Measurements from ENCODE around the gene SCGB1D1. TPM values are rescaled to one million over a fixed set of nuclear protein-coding genes. Genes with fewer than 3 reads are reported as not detected.
"Not testable (repeated sequence)": the region's sequence is repeated elsewhere in the genome, so short reads cannot be mapped to it uniquely, and the experiment has no call there.

SCGB1D1 gene
- total RNA-seq, 4 donors from 2014 or later, result not detected

- Histone ChIP-seq H3K4me3 (no peak overlapping the region), H3K4me1 (no peaks in the 10 kb centered on the region), H3K27me3 (peaks cover 0 to 6% (median 0%) of the 10 kb centered on the region in 4 donors), H3K36me3 (no peaks in the 10 kb centered on the region), H3K9me3 (no peaks in the 10 kb centered on the region), H3K27ac (replicated peaks in 1 of 4) (no peak overlapping the region)
- WGBS, result 72% methylated on average over 6 of the region's 6 CpGs
- TF ChIP-seq CTCF (IDR thresholded peaks at IDR 0.05) (no peak), POLR2AphosphoS5 (IDR thresholded peaks at IDR 0.05) (no peak), POLR2A (IDR thresholded peaks at IDR 0.05; ENCODE audit: low read depth) (no peak), EP300 (IDR thresholded peaks at IDR 0.05) (no peak)
- intact Hi-C loops (cut with DNase I), result no loop called here
- DNase-seq (ENCODE audit: extremely low spot score), result no peak
Observed at GRCh38 chr11:62202910-62203309, 12.9 kb downstream of the SCGB1D1 start.

GRCh38 chr11:62204430-62204829 lies 14.4 kb downstream of the SCGB1D1 start:
- H3K27ac ChIP-seq (replicated peaks in 1 of 4), result no peak overlapping the region
- H3K4me1 ChIP-seq, result no peaks in the 10 kb centered on the region
- H3K27me3 ChIP-seq, result no peaks in the 10 kb centered on the region
- H3K9me3 ChIP-seq, result no peaks in the 10 kb centered on the region
- no peak overlapping the region for H3K4me3 ChIP-seq
- WGBS, result 81% methylated on average over 5 of the region's 5 CpGs
- H3K36me3 ChIP-seq, result no peaks in the 10 kb centered on the region
- TF ChIP-seq POLR2AphosphoS5 (IDR thresholded peaks at IDR 0.05), result no peak
- no peak for TF ChIP-seq CTCF (IDR thresholded peaks at IDR 0.05)
- no peak for TF ChIP-seq POLR2A (IDR thresholded peaks at IDR 0.05; ENCODE audit: low read depth)
- no peak for TF ChIP-seq EP300 (IDR thresholded peaks at IDR 0.05)
- no peak for DNase-seq (ENCODE audit: extremely low spot score)
- intact Hi-C loops (cut with DNase I), result no loop called here

GRCh38 chr11:62205441-62205840 lies 15.4 kb downstream of the SCGB1D1 start:
- Histone ChIP-seq H3K27me3 (peaks cover 0 to 6% (median 0%) of the 10 kb centered on the region in 4 donors), H3K36me3 (no peaks in the 10 kb centered on the region), H3K27ac (replicated peaks in 1 of 4) (no peak overlapping the region), H3K4me1 (no peaks in the 10 kb centered on the region), H3K9me3 (no peaks in the 10 kb centered on the region), H3K4me3 (no peak overlapping the region)
- DNase-seq (ENCODE audit: extremely low spot score), result no peak
- TF ChIP-seq CTCF (IDR thresholded peaks at IDR 0.05) (no peak), POLR2A (IDR thresholded peaks at IDR 0.05; ENCODE audit: low read depth) (no peak), POLR2AphosphoS5 (IDR thresholded peaks at IDR 0.05) (no peak)
- 96% methylated on average over 7 of the region's 7 CpGs for WGBS
- intact Hi-C loops (cut with DNase I), result no loop called here

GRCh38 chr11:62206276-62207066 lies 16.5 kb downstream of the SCGB1D1 start:
- intact Hi-C loops (cut with DNase I); H3K36me3 ChIP-seq; DNase-seq (ENCODE audit: extremely low spot score); H3K9me3 ChIP-seq; H3K4me3 ChIP-seq; H3K4me1 ChIP-seq; H3K27me3 ChIP-seq; H3K27ac ChIP-seq (replicated peaks in 1 of 4): not testable (repeated sequence)
- 92% methylated on average over 12 of the region's 12 CpGs for WGBS

- no peak for DNase-seq (ENCODE audit: extremely low spot score)
- WGBS, result 89% methylated on average over 2 of the region's 4 CpGs
- H3K4me1 ChIP-seq, result no peaks in the 10 kb centered on the region
- H3K36me3 ChIP-seq, result no peaks in the 10 kb centered on the region
- peaks cover 0 to 6% (median 0%) of the 10 kb centered on the region in 4 donors for H3K27me3 ChIP-seq
- TF ChIP-seq CTCF (IDR thresholded peaks at IDR 0.05) (no peak), EP300 (IDR thresholded peaks at IDR 0.05) (no peak), POLR2AphosphoS5 (IDR thresholded peaks at IDR 0.05) (no peak)
- H3K4me3 ChIP-seq, result no peak overlapping the region
- no peaks in the 10 kb centered on the region for H3K9me3 ChIP-seq
- intact Hi-C loops (cut with DNase I), result no loop called here
- no peak overlapping the region for H3K27ac ChIP-seq (replicated peaks in 1 of 4)
Observed at GRCh38 chr11:62208785-62209144, 18.7 kb downstream of the SCGB1D1 start.
